Activated CD8-positive, alpha-beta memory T cell treated with anti-CD3 and anti-CD28 coated beads, Interleukin-2, amount 50 U/mL, for 1 hour (primary cell): ENCODE data around the gene FADS3.
A peak's percentile ranks its signal among the peaks of the same experiment; 100 is the strongest.
"Not testable (repeated sequence)": the region's sequence is repeated elsewhere in the genome, so short reads cannot be mapped to it uniquely, and the experiment has no call there.

Experiments
- DNase-seq: peaks from one replicate; pipeline ENCODE4 v3.0.0-alpha.2; 2020; ENCODE audit errors: extremely low read depth

FADS3 gene

GRCh38 chr11:61898247-61898582, 6.9 kb upstream of the FADS3 start:
- DNase-seq: no peak

- DNase-seq: peak; percentile 53
These were observed 6.3 kb upstream of the FADS3 start for GRCh38 chr11:61897387-61898246.

- DNase-seq: no peak
These were observed 5.5 kb upstream of the FADS3 start for GRCh38 chr11:61896665-61897386.

DNA sequence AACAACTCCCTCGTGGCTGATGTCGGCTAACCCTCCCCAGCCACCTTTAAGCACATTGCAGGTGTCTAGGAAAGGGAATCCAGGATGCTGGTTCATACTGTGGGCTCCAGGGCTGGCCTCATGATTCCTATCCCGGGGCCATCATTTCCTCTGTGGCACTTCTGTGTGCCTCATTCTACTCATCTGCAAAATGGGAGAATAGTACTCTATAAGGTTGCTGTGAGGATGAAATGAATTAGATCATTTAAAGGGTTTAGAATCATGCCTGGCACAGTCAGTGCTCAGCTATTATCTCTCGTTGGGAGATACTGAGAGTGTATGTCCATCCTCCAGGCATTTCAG, 4.3 kb upstream of the FADS3 start:
- DNase-seq: no peak

DNA sequence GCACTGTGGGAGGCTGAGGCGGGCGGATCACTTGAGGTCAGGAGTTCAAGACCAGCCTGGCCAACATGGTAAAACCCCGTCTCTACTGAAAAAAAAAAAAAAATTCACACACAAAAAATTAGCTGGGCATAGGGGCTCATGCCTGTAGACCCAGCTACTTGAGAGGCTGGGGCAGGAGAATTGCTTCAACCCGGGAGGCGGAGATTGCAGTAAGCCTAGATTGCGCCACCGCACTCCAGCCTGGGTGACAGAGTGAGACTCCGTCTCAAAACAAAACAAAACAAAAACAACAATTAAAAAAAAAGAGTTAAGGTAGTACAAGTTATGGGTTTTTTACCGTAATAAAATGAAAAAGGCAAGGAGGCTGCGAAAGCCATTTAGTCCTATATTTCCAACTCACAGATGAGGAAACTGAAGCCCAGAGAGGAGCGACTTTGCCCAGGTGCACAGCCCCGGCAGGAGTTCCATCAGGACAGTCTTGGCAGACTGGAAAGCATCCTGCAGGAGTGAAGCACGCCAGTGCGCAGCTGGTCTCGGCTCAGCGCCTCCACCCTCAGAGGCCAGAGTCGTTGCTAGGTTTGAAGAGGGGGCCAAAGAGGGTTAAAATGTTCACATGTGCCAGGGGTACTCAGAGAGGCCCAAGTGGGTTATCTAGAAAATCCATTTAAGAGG, 3.8 kb upstream of the FADS3 start:
- DNase-seq: no peak

DNA sequence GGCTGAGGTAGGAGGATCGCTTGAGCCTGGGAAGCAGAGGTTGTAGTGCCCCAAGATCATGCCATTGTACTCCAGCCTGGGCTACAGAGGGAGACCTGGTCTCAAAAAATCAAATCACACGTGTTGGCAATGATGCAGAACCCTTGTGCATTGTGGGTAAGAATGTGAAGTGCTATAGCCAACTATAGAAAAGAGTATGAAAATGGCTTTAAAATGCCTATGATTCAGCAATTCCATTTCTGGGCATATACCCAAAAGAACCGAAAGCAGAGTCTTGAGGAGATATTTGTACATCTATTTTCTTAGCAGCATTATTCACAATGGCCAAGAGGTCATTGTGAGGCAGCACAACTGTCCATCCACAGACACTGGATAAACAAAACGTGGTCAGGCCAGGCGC, 2.6 kb upstream of the FADS3 start:
- no peak for DNase-seq

DNA sequence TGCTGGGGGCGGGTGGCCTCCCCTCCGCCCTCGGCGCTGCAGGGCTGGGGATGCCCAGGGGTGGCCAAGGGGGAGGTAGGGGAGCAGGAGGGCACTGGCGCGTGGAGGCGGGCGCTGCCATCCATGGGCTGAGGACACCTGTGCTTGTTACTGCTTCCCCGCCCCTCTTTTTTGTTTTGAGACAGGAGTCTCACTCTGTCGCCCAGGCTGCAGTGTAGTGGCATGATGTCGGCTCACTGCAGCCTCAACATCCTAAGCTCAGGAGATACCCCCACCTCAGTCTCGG, 683 bp upstream of the FADS3 start:
- no peak for DNase-seq

DNA sequence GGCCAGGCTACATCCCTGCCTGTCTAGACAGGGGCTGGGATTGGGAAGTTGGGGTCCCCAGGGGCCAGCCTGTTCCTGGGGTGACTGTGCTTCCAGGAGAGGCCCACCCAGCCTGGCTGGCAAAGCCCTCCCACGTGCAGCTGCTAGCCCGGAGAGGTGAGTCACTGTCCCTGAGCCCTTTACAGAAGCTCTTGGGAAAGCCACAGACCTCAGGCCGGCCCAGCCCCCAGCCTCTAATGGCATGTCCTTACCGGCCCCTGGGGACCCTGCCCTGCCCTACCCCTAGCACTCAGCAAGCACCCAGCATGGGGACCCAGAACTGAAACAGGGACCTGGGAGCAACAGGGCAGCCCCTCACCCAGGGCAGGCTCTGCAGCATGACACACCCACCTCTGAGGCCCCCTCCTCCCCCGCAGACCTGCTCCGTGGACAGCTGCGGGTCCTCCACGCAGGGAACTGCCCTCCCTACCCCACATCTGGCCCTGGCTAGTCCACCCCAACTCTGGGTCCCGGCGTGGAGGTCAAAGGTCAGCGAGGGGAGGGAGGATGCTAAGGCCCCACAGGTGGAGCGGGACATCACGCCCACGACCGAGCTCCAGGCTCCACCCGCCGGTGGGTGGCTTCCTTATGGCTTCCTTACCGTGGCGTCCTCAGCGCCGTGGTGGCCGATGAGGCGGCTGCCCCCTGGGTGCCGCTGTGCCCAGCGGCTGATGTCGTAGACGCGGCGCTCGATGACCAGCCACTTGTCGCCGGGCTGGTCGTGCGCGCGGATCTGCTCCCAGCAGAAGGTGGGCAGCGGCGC, 615 bp downstream of the FADS3 start:
- DNase-seq: no peak

DNA sequence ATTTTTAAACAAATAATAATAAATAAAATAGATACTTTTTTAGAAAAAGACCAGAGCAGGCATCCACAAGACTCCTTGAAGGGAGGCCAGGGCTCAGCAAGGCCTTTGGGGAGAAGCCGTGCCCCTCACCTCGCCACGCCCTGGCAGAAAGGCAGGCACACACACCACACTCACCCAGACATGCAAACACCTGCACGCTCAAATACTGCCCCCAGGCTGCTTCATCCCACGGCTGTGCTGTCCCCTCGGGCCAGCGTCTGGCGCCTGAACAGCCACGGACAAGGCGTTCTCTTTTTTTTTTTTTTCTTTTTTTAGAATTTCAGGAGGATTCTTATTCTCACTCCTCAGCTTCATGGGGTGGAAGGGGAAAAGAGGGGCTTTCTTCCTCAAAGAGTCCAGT, 1.5 kb downstream of the FADS3 start:
- DNase-seq: no peak

GRCh38 chr11:61888590-61888989, 2.8 kb downstream of the FADS3 start:
- no peak for DNase-seq

DNA sequence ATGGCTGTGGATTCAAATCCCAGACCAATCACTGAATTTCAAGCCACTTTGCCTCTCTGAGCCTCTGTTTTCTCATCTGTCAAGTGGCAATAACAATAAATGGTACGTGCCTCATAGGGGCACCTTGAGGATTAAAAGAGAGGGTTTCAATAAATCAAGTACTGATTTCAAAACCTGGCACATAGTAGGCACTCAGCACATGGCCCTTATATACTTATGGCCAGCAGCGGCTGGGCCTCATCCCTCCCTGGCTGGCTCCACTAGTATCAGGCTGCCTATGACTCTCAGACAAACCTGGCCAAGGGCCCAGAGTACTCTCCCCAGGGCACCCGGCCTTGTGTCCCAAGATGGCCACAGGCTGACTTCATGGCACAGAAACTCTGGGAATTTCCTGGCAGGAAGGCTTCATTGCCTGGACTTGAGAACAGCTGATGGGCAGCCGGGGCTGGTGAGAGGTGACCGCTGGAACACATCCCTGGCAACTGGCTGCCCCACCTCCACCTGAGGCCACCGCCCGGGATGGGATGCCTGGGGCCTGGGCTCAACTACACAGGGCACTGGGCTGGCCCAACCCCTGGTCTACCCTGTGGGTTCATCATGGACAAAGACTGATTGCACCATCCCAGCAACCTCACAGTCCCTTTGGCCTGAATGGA, 3.4 kb downstream of the FADS3 start:
- DNase-seq: no peak

GRCh38 chr11:61886643-61887042, 4.7 kb downstream of the FADS3 start:
- DNase-seq: no peak

GRCh38 chr11:61885784-61886580, 5.4 kb downstream of the FADS3 start:
- DNase-seq: no peak

DNA sequence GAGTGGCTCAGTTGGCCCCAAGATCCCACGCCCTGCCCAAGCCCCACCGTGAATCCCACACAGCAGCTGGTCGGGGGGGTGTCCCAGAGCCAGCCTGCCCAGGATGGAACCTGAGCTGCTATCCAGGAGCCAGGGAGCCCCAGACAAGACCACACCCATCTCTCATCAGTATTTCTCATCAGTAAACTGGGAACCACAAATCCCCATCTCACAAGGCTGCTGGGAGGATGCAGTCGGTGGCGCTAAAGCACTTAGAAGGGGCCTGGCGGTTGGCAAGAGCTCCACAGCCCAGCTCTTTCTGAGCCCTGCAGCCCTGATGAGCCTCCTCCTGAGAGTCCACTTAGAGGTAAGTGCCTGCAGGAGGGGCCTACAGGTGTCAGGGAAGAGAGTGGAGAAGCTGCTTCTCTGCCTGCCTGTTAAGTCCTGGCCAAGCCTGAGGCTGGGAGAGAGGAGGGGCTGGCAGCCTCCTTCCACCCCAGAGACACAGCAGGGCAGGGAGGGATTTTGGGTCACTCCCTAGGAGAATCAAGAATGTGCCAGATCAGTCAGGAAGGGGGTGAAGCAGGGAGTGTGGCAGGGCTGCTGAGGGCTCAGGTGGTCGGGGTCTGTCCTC, 6.1 kb downstream of the FADS3 start:
- DNase-seq: no peak

- DNase-seq: no peak
These were observed 7.4 kb downstream of the FADS3 start for GRCh38 chr11:61883947-61884346.

DNA sequence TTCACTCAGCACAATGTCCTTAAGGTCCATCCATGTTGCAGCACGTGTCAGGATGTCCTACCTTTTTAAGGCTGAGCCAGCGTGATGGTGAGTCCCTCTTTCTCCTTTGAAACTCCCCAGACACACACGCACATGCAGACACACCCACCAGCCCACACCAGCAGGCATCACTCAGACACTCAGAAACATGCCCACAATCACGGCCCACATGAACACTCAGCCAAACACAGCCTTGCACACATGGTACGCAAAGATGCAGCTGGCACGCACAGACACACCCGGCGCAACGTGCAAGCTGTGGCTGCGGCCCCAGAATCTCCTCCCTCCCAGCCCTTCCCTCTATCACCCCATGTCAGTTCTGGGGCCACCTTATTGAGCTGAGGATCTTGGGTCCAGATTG, 8.0 kb downstream of the FADS3 start:
- no peak for DNase-seq

DNA sequence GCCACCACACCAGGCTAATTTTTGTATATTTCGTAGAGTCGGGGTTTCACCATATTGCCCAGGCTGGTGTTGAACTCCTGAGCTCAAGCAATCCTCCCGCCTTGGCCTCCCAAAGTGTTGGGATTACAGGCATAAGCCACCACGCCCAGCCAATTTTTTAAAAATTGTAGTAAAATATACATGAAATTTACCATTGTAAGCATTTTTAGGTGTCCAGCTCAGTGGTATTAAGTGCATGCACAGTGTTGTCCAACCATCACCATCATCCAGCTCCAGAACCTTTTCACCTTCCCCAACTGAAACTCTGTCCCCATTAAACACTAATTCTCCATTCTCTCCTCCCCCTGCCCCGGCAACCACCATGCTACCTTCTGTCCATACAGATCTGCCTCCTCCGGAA, 8.5 kb downstream of the FADS3 start:
- no peak for DNase-seq

DNA sequence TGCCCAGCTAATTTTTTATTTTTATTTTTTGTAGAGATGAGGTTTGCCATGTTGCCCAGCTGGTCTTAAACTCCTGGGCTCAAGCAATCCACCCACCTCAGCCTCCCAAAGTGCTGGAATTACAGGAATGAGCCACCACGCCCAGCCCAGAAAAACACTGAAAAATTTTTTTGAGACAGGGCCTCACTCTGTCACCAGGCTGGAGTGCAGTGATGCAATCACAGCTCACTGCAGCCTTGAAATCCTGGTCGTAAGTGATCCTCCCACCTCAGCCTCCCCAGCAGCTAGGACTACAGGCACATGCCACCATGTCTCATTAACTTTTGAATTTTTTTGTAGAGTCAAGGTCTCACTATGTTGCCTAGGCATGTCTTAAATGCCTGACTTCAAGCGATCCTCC, 9.1 kb downstream of the FADS3 start:
- not testable (repeated sequence) for DNase-seq

DNA sequence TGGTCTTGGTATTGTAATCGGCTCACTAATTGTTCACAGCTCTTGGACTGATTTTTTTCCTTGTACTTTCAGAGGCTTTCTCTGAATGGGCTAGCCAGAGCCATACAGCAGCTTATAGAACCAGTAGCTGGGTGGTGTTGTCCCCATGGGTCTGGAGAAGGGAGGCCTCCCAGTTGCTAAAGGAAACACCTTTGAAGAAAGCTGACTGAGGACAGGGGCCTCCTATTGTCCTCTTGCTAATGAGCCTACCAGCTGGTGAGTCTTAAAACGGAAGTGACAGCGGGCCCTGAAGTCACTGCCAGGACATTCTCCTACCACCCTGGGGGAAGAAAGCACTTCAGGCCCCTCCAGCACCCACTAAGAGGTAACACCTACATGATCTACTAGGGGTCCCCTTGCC, 9.9 kb downstream of the FADS3 start:
- no peak for DNase-seq

- no peak for DNase-seq
These were observed 10.9 kb downstream of the FADS3 start for GRCh38 chr11:61880454-61880853.

DNA sequence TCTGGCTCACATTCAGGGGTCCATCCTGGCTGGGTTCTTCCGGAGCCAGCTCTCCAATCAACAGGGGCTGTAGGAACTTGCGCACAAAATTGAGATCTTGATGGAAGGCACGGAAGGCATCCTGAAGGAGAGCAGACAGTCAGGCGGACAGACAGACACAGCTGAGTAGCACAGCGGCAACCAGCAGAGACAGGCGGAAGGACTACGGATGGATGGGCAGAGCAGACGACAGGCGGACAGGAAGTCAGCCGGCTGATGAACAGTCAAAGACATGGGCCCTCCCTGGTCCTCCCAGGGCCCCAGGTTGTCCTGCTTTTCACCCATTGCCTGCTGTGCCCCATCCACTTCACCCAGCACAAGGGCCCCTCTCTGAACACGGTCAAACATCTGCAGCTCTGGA, 11.3 kb downstream of the FADS3 start:
- DNase-seq: no peak
